ENCODE results near the gene TFPI.

Gene TFPI

DNA sequence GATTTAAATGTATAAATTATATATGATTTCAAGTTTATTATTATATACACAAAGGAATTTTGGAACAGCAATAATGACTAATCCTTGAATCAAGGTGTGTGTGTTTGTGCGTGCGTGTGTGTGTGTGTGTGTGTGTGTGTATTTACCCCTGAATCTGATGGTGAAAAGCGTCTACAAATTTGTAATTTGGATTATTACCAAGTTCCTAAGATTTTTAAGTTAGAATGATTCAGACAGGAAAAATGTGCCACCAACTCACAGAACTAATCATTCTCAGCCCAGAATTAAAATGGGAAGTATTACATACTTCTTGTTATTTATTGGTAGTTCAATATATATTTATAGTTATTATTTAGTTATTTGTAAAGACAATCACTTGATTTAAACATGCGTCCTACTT lies 118.5 kb downstream of the TFPI start:
- H3K4me3 ChIP-seq (ENCODE audit: extremely low read depth, insufficient read depth, low read length, poor library complexity, severe bottlenecking) = no peak overlapping the region
- no peaks in the 10 kb centered on the region for H3K36me3 ChIP-seq (ENCODE audit: control insufficient read depth, insufficient read depth, low read length)
- H3K27ac ChIP-seq (ENCODE audit: low read depth, low read length, severe bottlenecking) = no peak overlapping the region
- no peaks in the 10 kb centered on the region for H3K4me1 ChIP-seq (ENCODE audit: control insufficient read depth, insufficient read depth, low read length, poor library complexity, severe bottlenecking)
- no CpG with 5 or more reads among the region's 4 CpGs for WGBS, 2 experiments (ENCODE audit: insufficient coverage in 2 of 2)
- H3K9me3 ChIP-seq (ENCODE audit: control insufficient read depth, low read length) = no peaks in the 10 kb centered on the region

DNA sequence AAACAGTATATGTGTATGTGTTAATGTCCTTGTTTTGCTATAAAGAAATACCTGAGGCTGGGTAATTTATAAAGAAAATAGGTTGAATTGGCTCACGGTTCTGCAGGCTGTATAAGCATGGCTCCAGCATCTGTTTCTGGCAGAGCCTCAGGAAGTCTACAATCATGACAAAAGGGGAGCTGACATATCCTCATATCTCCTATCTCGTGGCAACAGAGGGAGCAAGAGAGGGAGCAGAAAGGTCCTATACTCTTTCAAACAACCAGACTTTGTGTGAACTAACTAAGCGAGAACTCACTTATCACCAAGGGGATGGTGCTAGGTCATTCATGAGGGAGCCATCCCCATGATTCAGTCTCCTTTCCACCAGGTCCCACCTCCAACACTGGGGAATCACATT lies 119.2 kb downstream of the TFPI start:
- Histone ChIP-seq H3K4me3 (ENCODE audit: extremely low read depth, insufficient read depth, low read length, poor library complexity, severe bottlenecking) (no peak overlapping the region), H3K36me3 (ENCODE audit: control insufficient read depth, insufficient read depth, low read length) (no peaks in the 10 kb centered on the region), H3K4me1 (ENCODE audit: control insufficient read depth, insufficient read depth, low read length, poor library complexity, severe bottlenecking) (no peaks in the 10 kb centered on the region), H3K9me3 (ENCODE audit: control insufficient read depth, low read length) (no peaks in the 10 kb centered on the region), H3K27ac (ENCODE audit: low read depth, low read length, severe bottlenecking) (no peak overlapping the region)
- 75 to 80% methylated on average over 2 of the region's 3 CpGs for WGBS, 2 experiments (ENCODE audit: insufficient coverage in 2 of 2)

DNA sequence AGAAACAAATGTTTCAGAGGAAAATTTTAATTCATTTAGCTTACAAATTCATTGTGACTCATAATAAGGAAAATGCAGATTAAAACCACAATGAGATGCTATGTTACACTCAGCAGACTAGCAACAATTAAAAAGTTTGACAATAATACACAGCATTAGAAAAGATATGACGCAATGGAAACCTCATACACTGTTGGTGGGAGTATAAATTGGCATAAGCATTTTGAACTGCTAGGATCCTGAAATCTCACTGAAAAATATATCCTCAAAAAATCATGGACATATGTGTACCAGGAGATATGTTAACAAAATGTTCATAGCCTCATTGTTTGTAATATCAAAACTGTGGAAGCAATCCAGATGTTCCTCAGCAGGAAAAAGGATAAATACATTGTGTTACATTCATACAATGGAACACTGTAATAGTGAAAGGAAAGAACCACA lies 119.9 kb downstream of the TFPI start:
- H3K4me1 ChIP-seq (ENCODE audit: control insufficient read depth, insufficient read depth, low read length, poor library complexity, severe bottlenecking) = no peaks in the 10 kb centered on the region

DNA sequence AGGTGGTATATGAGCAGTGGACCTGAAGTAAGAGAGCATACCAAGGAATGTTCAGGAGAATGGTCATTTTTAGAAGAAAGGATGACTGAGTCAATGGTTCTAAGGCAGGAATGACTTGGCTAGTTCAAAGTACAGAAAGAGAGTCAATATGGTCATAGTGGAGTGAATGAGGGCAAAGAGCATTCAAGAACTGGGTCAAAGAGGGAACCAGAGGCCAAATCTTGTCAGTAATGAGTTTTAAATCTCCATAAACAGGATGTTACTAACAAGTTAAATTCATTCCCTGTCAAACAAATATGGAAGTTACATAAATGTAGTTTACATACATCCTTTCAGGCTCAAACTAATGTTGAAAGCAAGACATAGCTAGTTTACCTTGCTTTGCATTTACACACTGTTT lies 122.3 kb downstream of the TFPI start:
- Histone ChIP-seq H3K9me3 (ENCODE audit: control insufficient read depth, low read length) (no peaks in the 10 kb centered on the region), H3K4me3 (ENCODE audit: extremely low read depth, insufficient read depth, low read length, poor library complexity, severe bottlenecking) (no peak overlapping the region)

More for the DNA sequence above, 119.9 kb downstream of the TFPI start:
- H3K9me3 ChIP-seq (ENCODE audit: control insufficient read depth, low read length) = no peaks in the 10 kb centered on the region
- H3K4me3 ChIP-seq (ENCODE audit: extremely low read depth, insufficient read depth, low read length, poor library complexity, severe bottlenecking) = no peak overlapping the region
- no peaks in the 10 kb centered on the region for H3K36me3 ChIP-seq (ENCODE audit: control insufficient read depth, insufficient read depth, low read length)
- H3K27ac ChIP-seq (ENCODE audit: low read depth, low read length, severe bottlenecking) = no peak overlapping the region
- no CpG with 5 or more reads among the region's 1 CpG for WGBS, 2 experiments (ENCODE audit: insufficient coverage in 2 of 2)

DNA sequence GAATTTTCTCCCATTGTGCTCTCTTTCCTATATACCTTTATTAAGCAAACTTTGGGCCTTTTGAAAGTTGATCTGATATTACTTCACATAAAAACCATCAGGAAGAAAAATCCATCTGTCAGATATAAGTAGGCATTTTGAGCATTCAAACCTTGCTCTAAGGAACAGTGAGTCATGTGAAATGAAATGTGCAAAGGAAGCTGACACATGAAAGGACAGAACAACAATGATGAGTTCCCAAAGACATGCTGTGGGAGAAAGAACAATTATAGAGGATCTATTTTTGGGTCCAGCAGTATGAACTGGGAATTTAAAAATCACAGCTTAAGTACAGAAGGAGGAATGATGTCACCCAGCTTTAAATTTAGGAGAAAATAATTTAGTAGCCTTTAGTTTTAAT lies 124.2 kb downstream of the TFPI start:
- no peaks in the 10 kb centered on the region for H3K4me1 ChIP-seq (ENCODE audit: control insufficient read depth, insufficient read depth, low read length, poor library complexity, severe bottlenecking)
- H3K36me3 ChIP-seq (ENCODE audit: control insufficient read depth, insufficient read depth, low read length) = no peaks in the 10 kb centered on the region
- H3K4me3 ChIP-seq (ENCODE audit: extremely low read depth, insufficient read depth, low read length, poor library complexity, severe bottlenecking) = no peak overlapping the region
- peak overlapping the region; percentile 19 for H3K27ac ChIP-seq (ENCODE audit: low read depth, low read length, severe bottlenecking)
- H3K9me3 ChIP-seq (ENCODE audit: control insufficient read depth, low read length) = no peaks in the 10 kb centered on the region

More for the DNA sequence above, 122.3 kb downstream of the TFPI start:
- no peak overlapping the region for H3K27ac ChIP-seq (ENCODE audit: low read depth, low read length, severe bottlenecking)
- H3K36me3 ChIP-seq (ENCODE audit: control insufficient read depth, insufficient read depth, low read length) = no peaks in the 10 kb centered on the region
- no peaks in the 10 kb centered on the region for H3K4me1 ChIP-seq (ENCODE audit: control insufficient read depth, insufficient read depth, low read length, poor library complexity, severe bottlenecking)

DNA sequence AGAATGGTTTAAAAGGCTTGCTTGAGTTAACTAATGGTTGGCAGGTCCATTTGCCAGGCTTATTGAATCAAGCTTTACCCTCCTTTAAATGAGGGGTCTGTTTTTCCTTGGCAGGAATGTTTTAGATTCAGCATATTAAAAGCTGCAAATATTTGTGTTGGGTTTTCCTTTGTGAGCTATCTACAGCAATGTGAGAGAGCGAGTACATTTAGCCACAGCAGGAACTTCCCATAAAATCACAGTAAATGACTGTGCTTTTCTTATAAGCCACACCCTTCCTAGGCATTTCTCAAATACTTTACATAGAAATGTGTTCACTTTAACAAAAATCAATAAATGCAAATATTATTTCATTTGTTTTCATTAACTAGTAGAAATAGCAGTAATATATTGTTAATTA lies 130.1 kb downstream of the TFPI start:
- no CpG with 5 or more reads among the region's 1 CpG for WGBS, 2 experiments (ENCODE audit: insufficient coverage in 2 of 2)
- H3K27ac ChIP-seq (ENCODE audit: low read depth, low read length, severe bottlenecking) = no peak overlapping the region
- no peak overlapping the region for H3K4me3 ChIP-seq (ENCODE audit: extremely low read depth, insufficient read depth, low read length, poor library complexity, severe bottlenecking)
- no peaks in the 10 kb centered on the region for H3K9me3 ChIP-seq (ENCODE audit: control insufficient read depth, low read length)
- H3K4me1 ChIP-seq (ENCODE audit: control insufficient read depth, insufficient read depth, low read length, poor library complexity, severe bottlenecking) = no peaks in the 10 kb centered on the region
- no peaks in the 10 kb centered on the region for H3K36me3 ChIP-seq (ENCODE audit: control insufficient read depth, insufficient read depth, low read length)

DNA sequence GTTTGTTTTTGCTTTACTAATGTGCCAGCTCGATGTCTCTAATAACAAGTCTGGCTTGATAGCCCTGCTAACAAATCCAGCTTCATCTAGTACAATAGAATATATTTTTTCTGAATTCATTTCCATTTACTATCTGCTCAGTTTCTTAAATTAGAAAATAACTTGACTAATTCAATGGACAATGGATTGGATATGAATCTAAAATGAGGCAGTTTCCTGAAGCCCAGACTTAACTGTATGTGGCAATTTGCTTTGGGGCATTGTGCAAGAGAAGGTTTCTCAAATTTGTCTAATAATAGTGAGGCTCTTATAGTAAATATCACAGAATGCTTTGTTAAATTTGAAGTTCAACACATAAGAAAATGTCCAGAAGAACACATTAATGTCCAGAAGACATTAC lies 132.0 kb downstream of the TFPI start:
- Histone ChIP-seq H3K4me1 (ENCODE audit: control insufficient read depth, insufficient read depth, low read length, poor library complexity, severe bottlenecking) (no peaks in the 10 kb centered on the region), H3K36me3 (ENCODE audit: control insufficient read depth, insufficient read depth, low read length) (no peaks in the 10 kb centered on the region), H3K4me3 (ENCODE audit: extremely low read depth, insufficient read depth, low read length, poor library complexity, severe bottlenecking) (no peak overlapping the region), H3K9me3 (ENCODE audit: control insufficient read depth, low read length) (no peaks in the 10 kb centered on the region), H3K27ac (ENCODE audit: low read depth, low read length, severe bottlenecking) (no peak overlapping the region)
- WGBS, 2 experiments (ENCODE audit: insufficient coverage in 2 of 2) = no CpG with 5 or more reads among the region's 1 CpG

DNA sequence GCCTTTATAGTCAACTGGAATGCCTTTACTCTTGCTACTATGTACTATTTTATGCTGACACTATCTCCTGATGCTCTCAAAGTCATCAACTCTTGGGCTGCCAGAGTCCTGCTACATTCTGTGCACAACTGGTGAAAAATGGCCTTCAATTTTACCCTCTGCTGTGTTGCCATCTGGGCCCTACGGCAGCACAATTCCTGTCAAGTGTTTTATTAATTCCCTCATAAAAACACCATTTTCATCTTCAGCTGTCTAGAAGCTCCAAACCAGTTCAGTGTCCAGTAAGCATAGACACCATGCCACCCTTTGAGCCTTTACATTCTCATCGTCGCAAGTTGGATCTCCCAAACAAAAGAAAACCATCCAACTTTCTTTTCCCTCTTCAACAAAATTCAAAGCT lies 132.7 kb downstream of the TFPI start:
- no peaks in the 10 kb centered on the region for H3K4me1 ChIP-seq (ENCODE audit: control insufficient read depth, insufficient read depth, low read length, poor library complexity, severe bottlenecking)
- WGBS, 2 experiments (ENCODE audit: insufficient coverage in 2 of 2) = 87 to 92% methylated on average over 1 of the region's 3 CpGs
- H3K9me3 ChIP-seq (ENCODE audit: control insufficient read depth, low read length) = no peaks in the 10 kb centered on the region
- H3K4me3 ChIP-seq (ENCODE audit: extremely low read depth, insufficient read depth, low read length, poor library complexity, severe bottlenecking) = no peak overlapping the region
- no peaks in the 10 kb centered on the region for H3K36me3 ChIP-seq (ENCODE audit: control insufficient read depth, insufficient read depth, low read length)
- no peak overlapping the region for H3K27ac ChIP-seq (ENCODE audit: low read depth, low read length, severe bottlenecking)

DNA sequence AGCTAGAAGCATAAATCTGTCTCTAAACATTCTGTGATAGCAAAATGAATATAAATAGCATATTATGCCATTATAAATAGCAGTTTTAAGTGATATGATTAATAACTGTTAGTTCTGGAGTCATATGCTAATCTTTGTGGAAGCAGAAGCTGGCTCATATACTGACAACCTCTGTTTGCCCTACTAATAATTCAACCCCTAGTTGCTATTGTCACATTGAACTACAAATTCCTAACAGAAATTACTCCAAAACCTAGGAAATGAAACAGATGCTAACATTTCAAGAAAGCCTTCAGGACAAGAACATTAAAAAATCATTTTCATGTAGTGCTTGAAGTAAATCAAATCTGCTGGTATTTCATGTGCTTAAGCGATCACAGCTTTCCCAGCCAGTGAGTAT lies 134.4 kb downstream of the TFPI start:
- Histone ChIP-seq H3K9me3 (ENCODE audit: control insufficient read depth, low read length) (no peaks in the 10 kb centered on the region), H3K27ac (ENCODE audit: low read depth, low read length, severe bottlenecking) (no peak overlapping the region), H3K36me3 (ENCODE audit: control insufficient read depth, insufficient read depth, low read length) (no peaks in the 10 kb centered on the region), H3K4me1 (ENCODE audit: control insufficient read depth, insufficient read depth, low read length, poor library complexity, severe bottlenecking) (no peaks in the 10 kb centered on the region), H3K4me3 (ENCODE audit: extremely low read depth, insufficient read depth, low read length, poor library complexity, severe bottlenecking) (no peak overlapping the region)
- no CpG with 5 or more reads among the region's 1 CpG for WGBS, 2 experiments (ENCODE audit: insufficient coverage in 2 of 2)

DNA sequence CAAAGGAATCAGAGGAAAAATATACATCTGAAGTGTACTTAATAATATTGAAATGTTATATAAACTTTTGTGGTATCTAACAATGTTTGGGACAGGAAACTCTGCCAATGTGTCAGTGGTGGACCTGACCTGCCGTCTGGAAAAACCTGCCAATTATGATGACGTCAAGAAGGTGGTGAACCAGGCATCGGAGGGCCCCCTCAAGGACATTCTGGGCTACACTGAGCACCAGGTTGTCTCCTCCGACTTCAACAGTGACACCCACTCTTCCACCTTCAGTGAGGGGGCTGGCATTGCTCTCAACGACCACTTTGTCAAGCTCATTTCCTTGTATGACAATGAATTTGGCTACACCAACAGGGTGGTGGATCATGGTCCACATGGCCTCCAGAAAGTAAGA lies 138.8 kb downstream of the TFPI start:
- WGBS, 2 experiments (ENCODE audit: insufficient coverage in 2 of 2) = 96 to 97% methylated on average over 5 of the region's 5 CpGs
- no peaks in the 10 kb centered on the region for H3K4me1 ChIP-seq (ENCODE audit: control insufficient read depth, insufficient read depth, low read length, poor library complexity, severe bottlenecking)
- no peaks in the 10 kb centered on the region for H3K36me3 ChIP-seq (ENCODE audit: control insufficient read depth, insufficient read depth, low read length)
- no peaks in the 10 kb centered on the region for H3K9me3 ChIP-seq (ENCODE audit: control insufficient read depth, low read length)
- H3K4me3 ChIP-seq (ENCODE audit: extremely low read depth, insufficient read depth, low read length, poor library complexity, severe bottlenecking) = no peak overlapping the region
- H3K27ac ChIP-seq (ENCODE audit: low read depth, low read length, severe bottlenecking) = no peak overlapping the region
